ENCODE data around the gene NR3C2.

Gene NR3C2

GRCh38 chr4:148124512-148124911 is 317.7 kb downstream of the NR3C2 start:
- no peak for TF ChIP-seq CTCF (IDR thresholded peaks at IDR 0.05)

DNA sequence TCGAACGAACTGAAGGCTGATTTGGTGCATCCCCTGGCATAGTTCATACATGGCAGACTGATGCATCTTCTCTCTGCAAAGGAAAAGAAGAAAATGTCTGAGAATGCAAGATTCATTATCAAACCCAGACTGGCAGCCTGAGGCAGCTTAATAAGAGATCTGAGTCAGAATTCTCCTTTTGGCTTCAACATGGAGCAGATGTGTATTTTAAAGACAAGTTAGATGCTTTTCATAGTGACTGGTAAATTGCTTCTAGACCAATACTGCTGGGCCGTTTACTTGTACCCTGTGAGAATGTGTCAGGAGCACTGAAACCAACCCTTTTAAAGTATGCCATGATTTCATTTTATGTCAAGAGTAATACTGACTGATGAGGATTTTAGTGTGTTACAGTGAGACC is 322.0 kb downstream of the NR3C2 start:
- TF ChIP-seq CTCF (IDR thresholded peaks at IDR 0.05): no peak

GRCh38 chr4:148118633-148119032 is 323.6 kb downstream of the NR3C2 start:
- no peak for TF ChIP-seq CTCF (IDR thresholded peaks at IDR 0.05)

GRCh38 chr4:148118179-148118578 is 324.0 kb downstream of the NR3C2 start:
- TF ChIP-seq CTCF (IDR thresholded peaks at IDR 0.05): no peak

DNA sequence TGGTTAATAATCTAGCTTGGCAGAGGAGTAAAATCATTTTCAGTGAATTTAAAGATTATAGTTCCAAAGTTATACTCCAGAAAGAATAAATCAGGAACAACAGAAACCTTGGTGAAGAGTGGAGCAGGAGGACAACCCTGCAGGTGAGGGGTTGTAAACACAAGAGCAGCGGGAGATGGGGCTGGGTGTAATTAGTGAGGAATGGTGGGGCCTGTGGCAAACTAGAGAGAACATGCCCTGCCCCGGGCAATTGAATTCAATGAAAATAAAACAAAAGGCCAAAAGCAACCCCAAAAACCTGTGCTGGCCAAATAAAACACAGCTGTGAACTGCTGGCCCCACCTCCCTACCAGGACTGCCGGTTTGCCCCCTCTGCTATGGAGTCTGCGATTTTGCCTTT is 325.2 kb downstream of the NR3C2 start:
- no peak for TF ChIP-seq CTCF (IDR thresholded peaks at IDR 0.05)

DNA sequence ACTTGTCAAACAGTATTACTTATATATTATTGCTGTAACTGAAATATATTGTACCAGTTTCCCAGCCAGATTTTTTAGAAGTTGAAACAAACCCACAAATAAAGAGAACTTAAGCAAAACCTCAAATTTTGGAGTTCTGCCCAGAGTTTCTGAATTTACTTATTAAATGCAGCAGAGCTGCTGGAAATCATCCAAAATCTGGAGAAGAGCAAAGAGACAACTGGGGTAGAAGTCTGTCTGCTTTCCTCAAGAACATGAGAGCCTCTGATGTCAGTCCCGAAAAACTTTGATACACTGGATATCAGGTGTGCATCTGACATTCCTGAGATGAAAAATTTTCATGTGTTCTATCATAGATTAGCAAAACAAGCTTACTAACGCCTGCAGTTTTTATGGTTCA is 325.9 kb downstream of the NR3C2 start:
- no peak for TF ChIP-seq CTCF (IDR thresholded peaks at IDR 0.05)

DNA sequence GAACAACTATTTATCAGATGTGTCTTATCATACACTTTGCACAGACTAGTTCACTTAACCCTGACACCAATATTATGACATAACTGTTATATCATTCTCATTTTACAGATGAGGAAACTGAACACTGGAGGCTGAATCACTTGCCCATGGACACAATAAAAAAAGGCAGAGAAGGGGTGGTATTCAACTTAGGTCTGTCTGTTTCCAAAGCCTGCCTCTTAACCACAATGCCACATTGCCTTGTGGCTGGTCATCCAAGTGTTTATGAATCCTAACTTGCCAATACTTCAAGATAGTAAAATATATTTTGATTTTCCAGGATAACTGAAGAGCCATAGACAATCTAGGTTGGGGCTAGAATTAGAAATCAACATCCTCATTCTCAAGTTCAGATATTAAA is 327.8 kb downstream of the NR3C2 start:
- no peak for TF ChIP-seq CTCF (IDR thresholded peaks at IDR 0.05)

DNA sequence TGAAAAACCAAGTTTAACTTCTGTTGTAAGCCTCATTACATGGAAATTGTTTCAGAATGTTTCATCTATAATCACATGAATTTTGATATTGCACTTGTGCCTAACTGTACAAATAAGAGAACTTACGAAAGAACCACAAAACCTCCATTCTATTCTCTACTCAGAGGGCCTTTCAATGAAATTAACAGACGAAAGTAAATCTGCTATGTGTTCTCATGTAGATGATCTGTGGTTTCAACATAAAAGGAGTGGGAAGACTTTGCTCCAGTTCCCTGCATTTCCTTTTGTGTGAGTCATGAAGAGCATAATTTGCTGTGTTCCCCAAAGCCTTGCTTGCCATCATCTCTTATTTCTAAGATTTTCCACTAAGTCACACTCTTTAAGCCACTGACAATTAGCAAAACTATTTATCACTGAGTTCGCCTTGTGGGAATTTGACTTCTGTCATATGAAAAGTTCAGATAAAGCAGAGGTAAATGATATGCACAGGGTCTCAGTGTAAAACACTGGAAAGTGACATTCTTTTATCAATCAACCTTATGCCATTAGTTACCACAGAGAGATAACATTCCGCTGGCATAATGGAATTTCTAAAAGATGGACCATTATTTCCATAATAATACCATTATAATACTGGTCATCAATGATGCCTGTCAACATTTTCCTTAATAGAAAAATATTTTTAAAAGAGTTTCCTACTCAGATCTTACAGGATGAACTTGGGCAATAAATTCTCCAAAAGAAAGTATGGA is 329.8 kb downstream of the NR3C2 start:
- TF ChIP-seq CTCF (IDR thresholded peaks at IDR 0.05): no peak
